K562 (cell line): ENCODE measurements around the gene ELP5. TPM values are rescaled to one million over a fixed set of nuclear protein-coding genes. Genes with fewer than 3 reads are reported as not detected.

Experiments
- BCLAF1 ChIP-seq, 2 experiments: fragments of 450-650 bp in 1 of 2; IDR thresholded peaks; 2 replicates each; pipeline ENCODE4 v1.6.1; 2011 to 2017; ENCODE audit warnings: low read depth in 2 of 2, antibody characterized with exemption in 1 of 2, borderline replicate concordance in 1 of 2, low read length in 1 of 2, mild to moderate bottlenecking in 1 of 2, mixed read lengths in 1 of 2; ENCODE audit not compliant: control insufficient read depth in 1 of 2
- CHAMP1 ChIP-seq: fragments of 450-650 bp; IDR thresholded peaks from 2 replicates; pipeline ENCODE4 v1.6.1; 2016; ENCODE audit warnings: mild to moderate bottlenecking
- CHD2 ChIP-seq: IDR thresholded peaks from 2 replicates; pipeline ENCODE4 v1.6.1; 2011; ENCODE audit warnings: low read depth, low read length
- CXXC5 ChIP-seq: fragments of 250-450 bp; sonication (Bioruptor Pico); IDR thresholded peaks from 2 replicates; pipeline ENCODE4 v1.8.0; 2022; ENCODE audit warnings: inconsistent platforms, mild to moderate bottlenecking, moderate library complexity
- HDAC1 ChIP-seq, 2 experiments: fragments of 450-650 bp; IDR thresholded peaks; 2 replicates each; pipeline ENCODE4 v1.6.1; 2016 to 2017; ENCODE audit warnings: inconsistent platforms in 1 of 2, mild to moderate bottlenecking in 1 of 2, moderate library complexity in 1 of 2
- HDAC8 ChIP-seq: fragments of 450-650 bp; IDR thresholded peaks from 2 replicates; pipeline ENCODE4 v1.6.1; 2016; ENCODE audit warnings: mild to moderate bottlenecking, missing genetic modification characterization, moderate library complexity, missing compliant biosample characterization
- KLF13 ChIP-seq: fragments of 450-650 bp; IDR thresholded peaks from 2 replicates; pipeline ENCODE4 v1.6.1; 2016; ENCODE audit warnings: missing genetic modification characterization, low read depth, mild to moderate bottlenecking, missing compliant biosample characterization, moderate library complexity, borderline replicate concordance
- L3MBTL2 ChIP-seq: fragments of 450-650 bp; IDR thresholded peaks from 2 replicates; pipeline ENCODE4 v1.6.1; 2016; ENCODE audit warnings: mild to moderate bottlenecking, moderate library complexity
- MAZ ChIP-seq, 2 experiments: fragments of 450-650 bp in 1 of 2; sonication (generic) in 1 of 2; formaldehyde crosslinking; IDR thresholded peaks in 1 of 2; conservative IDR thresholded peaks in 1 of 2; 2 replicates each; pipeline versions ENCODE4 v1.4.0 to v1.5.0; 2020; ENCODE audit warnings: mild to moderate bottlenecking in 1 of 2, missing genetic modification reagents in 1 of 2
- PCBP2 ChIP-seq: fragments of 200-400 bp; formaldehyde crosslinking; IDR thresholded peaks from 2 replicates; pipeline ENCODE4 v1.6.1; 2018; ENCODE audit warnings: low read length, low read depth, mild to moderate bottlenecking, moderate library complexity; ENCODE audit not compliant: poor library complexity, severe bottlenecking
- POLR2G ChIP-seq: fragments of 200-400 bp; formaldehyde crosslinking; IDR thresholded peaks from 2 replicates; pipeline ENCODE4 v1.6.1; 2017; ENCODE audit warnings: low read depth, mild to moderate bottlenecking, antibody characterized with exemption, low read length, moderate library complexity
- TCF7 ChIP-seq: sonication (generic); IDR thresholded peaks from 2 replicates; pipeline ENCODE4 v1.6.1; 2016; ENCODE audit warnings: antibody characterized with exemption, borderline replicate concordance
- ZBTB33 ChIP-seq: sonication (generic); formaldehyde crosslinking; IDR thresholded peaks from 2 replicates; pipeline ENCODE4 v1.8.1; 2023; ENCODE audit warnings: mild to moderate bottlenecking, missing genetic modification reagents
- ZKSCAN3 ChIP-seq: fragments of 250-450 bp; sonication (Bioruptor Pico); IDR thresholded peaks from 2 replicates; pipeline ENCODE4 v1.4.0; 2020
- ZNF224 ChIP-seq: sonication (generic); formaldehyde crosslinking; IDR thresholded peaks from 2 replicates; pipeline ENCODE4 v1.8.0; 2022; ENCODE audit warnings: mild to moderate bottlenecking, missing genetic modification reagents
- ZNF584 ChIP-seq: fragments of 200-800 bp; sonication (Bioruptor generic); IDR thresholded peaks from 2 replicates; pipeline ENCODE4 v1.6.1; 2016; ENCODE audit warnings: low read depth, mild to moderate bottlenecking, missing genetic modification characterization, missing compliant biosample characterization
- polyA plus RNA-seq, 8 experiments: library from polyadenylated mRNA; depleted of rRNA in 4 of 8; stranded (reverse) in 5 of 8; unstranded in 3 of 8; fragments of >200 nt; fragmentation: Nextera tagmentation in 2 of 8; fragmentation: Illumina TruSeq in 1 of 8; extraction: Ambion mirVana in 2 of 8; extraction: Trizol in 1 of 8; gene quantifications; 2 replicates each; pipeline versions ENCODE4 v1.2.1 to v1.2.3, GENCODE V29; 2011 to 2014; ENCODE audit warnings: inconsistent platforms in 1 of 8, missing spikeins in 1 of 8
- total RNA-seq, 7 experiments: library from RNA; depleted of rRNA in 6 of 7; stranded (reverse); fragments of >200 nt in 6 of 7; fragmentation: Illumina TruSeq in 2 of 7; extraction: Trizol in 2 of 7; gene quantifications; 2 replicates each; pipeline versions ENCODE4 v1.2.1 to v1.2.3, GENCODE V29; 2011 to 2021; ENCODE audit warnings: low replicate concordance in 1 of 7

The ELP5 gene
- total and polyA plus RNA-seq, 9 of the 15 experiments (the other 6 are each of a cell fraction or from before 2014, with no cell fraction given): 25.7 to 77.9 (median 52.9) TPM

- TF ChIP-seq CHAMP1: no peak
- no peak for TF ChIP-seq HDAC8 (tag)
- peak; percentile 59 for TF ChIP-seq POLR2G
- peak in 1 of 2 experiments; percentile 68; a peak in 2 of 4 replicates for TF ChIP-seq HDAC1 (IDR thresholded peaks at IDR 0.05)
- TF ChIP-seq ZKSCAN3 (CRISPR knock-in tag): no peak
- peak; percentile 14; the same call in 1 of the 2 replicates for TF ChIP-seq CXXC5 (CRISPR knock-in tag)
- peak; percentile 79 for TF ChIP-seq CHD2
- peak; percentile 38 for TF ChIP-seq L3MBTL2
- TF ChIP-seq PCBP2: no peak
- peak in 1 of 2 experiments; percentile 40; a peak in 1 of 4 replicates for TF ChIP-seq MAZ (CRISPR knock-in tag; conservative IDR thresholded peaks at IDR 0.05 in 1 of 2, IDR thresholded peaks at IDR 0.05 in 1 of 2)
- 0 out of 2 replicates have a peak, but pooled peaks have one; percentile 0 for TF ChIP-seq ZBTB33
- TF ChIP-seq TCF7: 0 out of 2 replicates have a peak, but pooled peaks have one; percentile 65
- peak; percentile 74; the same call in 1 of the 2 replicates for TF ChIP-seq KLF13 (tag)
- TF ChIP-seq BCLAF1 (IDR thresholded peaks at IDR 0.05; ENCODE audit: borderline replicate concordance in 1 of 2, control insufficient read depth in 1 of 2, low read depth in 2 of 2, low read length in 1 of 2): no peak
- TF ChIP-seq ZNF584: no peak
- no peak for TF ChIP-seq ZNF224 (CRISPR knock-in tag)
These were observed 29.3 kb downstream of the ELP5 start, which contains the start of gene SLC2A4 (continued) for GRCh38 chr17:7281074-7281952.
